Ramos (cell line): Measurements from ENCODE around the gene NPSR1.

Experiments
- in situ Hi-C: fragments of 300-500 bp; cut with MboI; formaldehyde crosslinking; loops from one replicate; pipeline ENCODE4 v1.14.3; 2022; ENCODE audit warnings: low sequenced_read_pairs; ENCODE audit not compliant: unreplicated experiment

Gene NPSR1

GRCh38 chr7:34719636-34720035 is 61.6 kb downstream of the NPSR1 start:
- in situ Hi-C loops: no loop called here

DNA sequence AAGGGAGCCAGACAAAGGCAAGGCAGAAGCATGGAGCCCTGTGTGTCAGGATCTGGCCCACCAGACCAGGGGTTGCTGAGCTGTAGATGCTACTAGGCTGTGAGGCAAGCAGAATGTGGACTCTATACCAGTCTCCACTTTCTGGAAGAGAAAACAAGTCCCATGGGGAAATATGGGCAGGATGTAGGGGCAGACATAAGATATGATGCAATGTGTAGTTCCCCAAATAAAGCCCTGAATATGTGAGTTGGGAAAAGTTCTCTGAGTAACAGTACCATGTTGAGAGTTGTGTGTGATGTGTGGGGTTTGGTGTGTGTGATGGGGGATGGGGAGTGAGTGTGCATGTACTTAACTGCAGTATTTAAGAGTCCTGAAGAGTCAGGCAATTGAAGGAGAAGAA is 62.3 kb downstream of the NPSR1 start:
- in situ Hi-C loops: no loop called here

- in situ Hi-C loops: no loop called here
Observed at GRCh38 chr7:34723338-34723737, 65.3 kb downstream of the NPSR1 start.

GRCh38 chr7:34723866-34724490 is 66.0 kb downstream of the NPSR1 start:
- in situ Hi-C loops: no loop called here

DNA sequence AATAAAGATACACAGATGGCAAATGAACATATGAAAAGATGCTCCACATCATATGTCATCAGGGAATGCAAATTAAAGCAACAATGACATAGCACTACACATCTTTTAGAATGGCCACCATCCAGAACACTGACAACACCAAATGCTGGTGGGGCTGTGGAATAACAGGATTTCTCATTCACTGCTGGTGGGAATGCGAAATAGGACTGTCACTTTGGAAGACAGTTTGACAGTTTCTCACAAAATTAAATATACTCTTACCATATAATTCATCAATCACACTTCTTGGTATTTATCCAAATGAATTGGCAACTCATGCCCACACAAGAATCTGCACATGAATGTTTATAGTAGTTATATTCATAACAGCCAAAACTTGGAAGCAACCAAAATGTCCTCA is 68.2 kb downstream of the NPSR1 start:
- in situ Hi-C loops: no loop called here

- in situ Hi-C loops: no loop called here
Observed at GRCh38 chr7:34727464-34727995, 69.5 kb downstream of the NPSR1 start.

DNA sequence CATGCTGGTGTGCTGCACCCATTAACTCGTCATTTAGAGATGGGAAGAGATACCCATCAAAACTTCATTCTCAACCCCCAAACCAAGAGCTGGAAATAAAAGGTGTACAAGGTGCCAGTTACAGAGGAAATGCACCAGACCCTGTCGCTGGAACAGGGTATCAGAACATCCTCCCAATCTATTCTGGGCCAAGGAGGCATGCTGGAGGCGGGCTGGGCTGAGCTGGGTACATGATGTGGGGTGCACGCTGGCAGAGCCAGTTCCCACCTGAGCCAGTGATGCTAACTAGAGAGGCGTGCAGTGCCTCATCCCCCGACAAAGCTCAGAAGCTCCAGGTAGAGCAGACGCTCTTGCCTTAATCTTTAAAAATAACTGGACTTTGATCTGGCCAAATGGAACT is 70.1 kb downstream of the NPSR1 start:
- in situ Hi-C loops: no loop called here

- in situ Hi-C loops: no loop called here
Observed at GRCh38 chr7:34734771-34735170, 76.8 kb downstream of the NPSR1 start.

DNA sequence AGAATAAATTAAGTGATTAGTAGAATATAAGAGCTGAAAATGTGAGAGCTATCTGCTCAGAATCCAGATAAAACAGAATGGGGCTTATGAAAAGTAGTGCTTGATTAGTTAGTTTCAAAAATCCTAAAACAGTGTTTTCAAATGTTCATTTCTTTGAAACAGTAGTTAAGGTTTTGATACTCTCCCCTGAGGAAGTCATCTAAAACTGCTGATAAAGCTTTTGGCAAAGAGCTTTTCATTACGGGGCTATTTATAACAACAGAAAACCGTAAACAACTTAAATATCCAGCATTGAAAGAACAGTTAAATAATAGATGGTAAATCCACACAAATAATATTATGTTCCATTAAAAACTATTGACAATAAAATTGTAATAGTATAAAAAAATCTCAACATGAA is 77.5 kb downstream of the NPSR1 start:
- in situ Hi-C loops: no loop called here

DNA sequence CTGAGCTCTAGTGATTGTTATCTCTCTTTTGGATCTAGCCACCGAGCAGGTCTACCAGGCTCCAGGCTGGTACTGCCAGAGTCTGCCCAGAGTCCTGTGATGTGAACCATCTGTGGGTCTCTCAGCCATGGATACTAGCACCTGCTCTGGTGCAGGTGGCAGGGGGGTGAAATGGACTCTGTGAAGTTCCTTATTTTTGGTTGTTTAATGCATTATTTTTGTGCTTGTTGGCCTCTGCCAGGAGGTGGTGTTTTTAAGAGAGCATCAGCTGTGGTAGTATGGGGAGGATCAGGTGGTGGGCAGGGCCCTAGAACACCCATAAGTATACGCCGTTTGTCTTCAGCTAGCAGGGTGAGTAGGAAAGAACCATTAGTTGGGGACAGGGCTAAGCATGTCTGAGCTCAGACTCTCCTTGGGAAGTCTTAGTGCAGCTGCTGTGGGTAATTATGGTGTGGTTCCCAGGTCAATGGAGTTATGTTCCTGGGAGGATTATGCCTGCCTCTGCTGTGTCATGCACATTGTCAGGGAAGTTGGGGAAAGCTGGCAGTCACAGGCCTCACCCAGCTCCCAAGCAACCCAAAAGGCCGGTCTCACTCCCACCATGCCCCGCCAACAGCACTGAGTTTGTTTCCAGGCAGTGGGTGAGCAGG is 81.8 kb downstream of the NPSR1 start:
- in situ Hi-C loops: no loop called here

GRCh38 chr7:34740840-34741239 is 82.8 kb downstream of the NPSR1 start:
- in situ Hi-C loops: no loop called here

- in situ Hi-C loops: no loop called here
Observed at GRCh38 chr7:34747176-34747781, 89.3 kb downstream of the NPSR1 start.

- in situ Hi-C loops: no loop called here
Observed at GRCh38 chr7:34747867-34748727, 90.1 kb downstream of the NPSR1 start.

DNA sequence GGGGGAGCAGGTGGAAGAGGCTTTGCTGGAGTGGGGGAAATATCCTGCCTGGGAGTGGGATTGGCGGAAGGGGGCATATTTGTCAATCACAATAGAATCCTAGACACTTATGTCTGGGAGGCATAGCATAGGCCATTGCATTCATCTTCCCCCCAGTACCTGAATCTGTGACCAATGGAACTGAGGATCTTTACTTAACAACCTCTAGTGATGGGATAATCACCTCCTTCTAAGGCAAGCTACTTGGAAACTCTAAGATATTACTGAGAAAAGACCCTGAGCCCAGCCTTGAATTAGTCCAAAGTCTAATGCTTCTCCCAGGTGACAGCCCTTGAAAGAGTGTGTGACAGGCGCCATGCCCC is 90.7 kb downstream of the NPSR1 start:
- in situ Hi-C loops: no loop called here

DNA sequence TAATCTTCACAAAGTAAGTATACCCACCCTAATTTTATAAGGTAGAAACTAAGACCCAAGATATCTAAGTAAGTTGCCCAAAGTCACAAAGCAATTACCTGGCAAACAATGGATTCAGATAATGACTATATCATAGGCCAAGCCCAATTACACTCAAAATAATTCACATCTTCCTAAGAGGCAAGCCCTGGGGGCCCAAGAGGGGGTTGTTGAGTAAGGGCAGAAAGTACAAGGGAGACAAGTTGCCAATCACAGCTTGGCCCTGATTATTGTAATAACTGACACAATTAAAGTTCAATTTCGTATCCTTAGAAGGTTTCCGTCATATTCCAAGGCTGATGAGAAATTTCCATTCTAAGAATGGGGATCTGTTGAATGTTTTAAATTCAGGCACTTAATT is 91.4 kb downstream of the NPSR1 start:
- in situ Hi-C loops: no loop called here

GRCh38 chr7:34750209-34750608 is 92.2 kb downstream of the NPSR1 start:
- in situ Hi-C loops: no loop called here

DNA sequence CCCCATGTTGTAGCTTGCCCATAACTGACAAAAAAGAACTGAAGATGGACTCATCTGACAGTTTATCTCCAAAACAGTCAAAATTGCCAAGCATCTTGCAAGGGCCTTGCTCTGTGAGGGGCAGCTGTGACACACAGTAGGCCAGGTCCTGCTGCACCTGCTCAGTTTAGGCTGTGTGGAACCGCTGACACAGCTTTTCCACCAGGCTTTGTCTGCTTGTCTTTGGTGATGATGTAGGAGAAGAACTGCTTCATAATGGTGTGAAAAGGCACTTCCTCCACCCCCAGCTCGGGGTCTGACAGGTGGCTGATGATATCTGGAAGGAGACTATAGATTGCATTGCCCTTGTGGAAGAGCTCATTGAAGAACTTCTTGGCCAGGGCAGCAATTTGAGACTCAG is 92.6 kb downstream of the NPSR1 start:
- in situ Hi-C loops: no loop called here

DNA sequence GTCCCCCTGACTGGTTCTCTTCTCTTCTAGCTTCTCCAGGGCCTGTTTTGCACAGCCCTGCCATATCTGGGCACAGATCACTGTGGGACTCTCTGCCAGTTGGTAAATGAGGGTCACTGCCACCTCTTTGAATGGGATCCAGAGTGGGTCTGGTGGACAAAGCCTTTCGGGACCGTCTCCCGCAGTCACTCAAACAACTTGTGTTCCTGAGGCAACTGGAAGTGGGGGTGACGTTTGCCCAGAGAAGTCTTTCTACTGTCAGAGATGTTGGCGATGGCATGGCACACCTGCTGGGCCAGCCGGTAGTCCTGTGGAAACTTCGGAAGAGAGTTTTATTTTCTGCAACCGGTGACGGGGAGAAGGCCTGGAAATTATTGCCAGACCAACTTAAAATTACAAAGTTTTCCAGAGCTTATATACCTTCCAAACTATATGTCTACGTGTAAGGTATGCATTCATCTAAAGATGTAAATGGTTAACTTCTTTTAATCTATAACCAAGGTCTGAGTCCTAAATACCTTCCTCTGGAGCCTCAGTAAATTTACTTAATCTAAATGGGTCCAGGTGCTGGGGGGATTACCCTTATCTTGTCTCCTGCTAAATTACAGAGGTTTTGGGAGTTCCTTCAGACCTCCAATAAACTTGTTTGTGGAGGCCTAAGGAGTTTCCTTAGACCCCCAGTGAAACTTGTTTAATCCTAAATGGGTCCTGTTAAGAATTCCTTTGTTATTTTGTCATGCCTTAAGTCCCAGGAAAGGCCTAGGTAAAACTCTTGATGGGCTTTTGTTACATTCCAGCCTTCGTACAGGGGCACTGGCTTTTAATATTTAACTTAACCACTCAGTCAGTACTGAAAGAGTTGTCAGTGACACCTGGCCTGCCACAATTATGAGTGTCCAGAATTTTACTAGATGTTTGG is 94.0 kb downstream of the NPSR1 start:
- in situ Hi-C loops: no loop called here

GRCh38 chr7:34752929-34753328 is 94.9 kb downstream of the NPSR1 start:
- in situ Hi-C loops: no loop called here

- in situ Hi-C loops: no loop called here
Observed at GRCh38 chr7:34755008-34755407, 97.0 kb downstream of the NPSR1 start.
